GM19324 (cell line): Measurements from ENCODE around the gene GPR156.

Experiments
- ATAC-seq: cut with Tn5 transposase; IDR thresholded peaks from one replicate; pipeline ENCODE4 v1.9.1; 2021; ENCODE audit warnings: mild to moderate bottlenecking, moderate library complexity; ENCODE audit not compliant: unreplicated experiment, low FRiP score

Gene GPR156

DNA sequence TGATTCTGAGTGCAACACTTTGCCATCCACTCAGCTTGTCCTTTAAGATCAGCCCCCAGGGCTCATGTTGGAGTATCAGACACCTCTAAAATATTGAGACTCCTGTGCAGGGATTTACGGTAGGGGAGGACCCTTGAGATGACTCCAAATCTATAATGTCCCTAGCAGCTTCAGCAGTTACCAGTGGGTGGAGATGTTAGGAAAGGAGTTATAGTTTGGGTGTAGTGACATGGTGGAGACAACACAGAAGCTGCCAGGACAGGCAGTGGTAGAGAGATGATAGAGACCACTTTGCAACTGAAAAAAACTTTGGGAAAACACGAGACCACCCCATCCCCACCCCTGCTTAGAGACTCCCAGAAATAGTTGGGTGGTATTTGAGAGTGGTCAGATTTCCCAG, 147.5 kb downstream of the GPR156 start:
- no peak for ATAC-seq

DNA sequence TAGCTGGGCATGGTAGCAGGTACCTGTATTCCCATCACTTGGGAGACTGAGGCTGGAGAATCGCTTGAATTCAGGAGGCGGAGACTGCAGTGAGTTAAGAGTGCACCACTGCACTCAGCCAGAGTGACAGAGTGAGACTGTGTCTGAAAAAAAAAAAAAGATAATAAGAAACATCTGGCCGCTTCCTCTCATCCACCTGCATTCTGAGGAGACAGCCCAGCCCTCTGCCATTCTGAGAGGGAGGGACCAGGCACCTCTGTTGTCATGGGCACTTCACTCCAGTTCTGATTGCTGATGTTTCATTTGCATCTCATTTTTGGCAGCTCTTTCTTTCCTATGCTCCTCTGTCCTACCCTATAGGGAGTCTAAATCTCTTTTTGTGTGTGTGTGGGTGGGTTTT, 154.4 kb downstream of the GPR156 start:
- no peak for ATAC-seq

DNA sequence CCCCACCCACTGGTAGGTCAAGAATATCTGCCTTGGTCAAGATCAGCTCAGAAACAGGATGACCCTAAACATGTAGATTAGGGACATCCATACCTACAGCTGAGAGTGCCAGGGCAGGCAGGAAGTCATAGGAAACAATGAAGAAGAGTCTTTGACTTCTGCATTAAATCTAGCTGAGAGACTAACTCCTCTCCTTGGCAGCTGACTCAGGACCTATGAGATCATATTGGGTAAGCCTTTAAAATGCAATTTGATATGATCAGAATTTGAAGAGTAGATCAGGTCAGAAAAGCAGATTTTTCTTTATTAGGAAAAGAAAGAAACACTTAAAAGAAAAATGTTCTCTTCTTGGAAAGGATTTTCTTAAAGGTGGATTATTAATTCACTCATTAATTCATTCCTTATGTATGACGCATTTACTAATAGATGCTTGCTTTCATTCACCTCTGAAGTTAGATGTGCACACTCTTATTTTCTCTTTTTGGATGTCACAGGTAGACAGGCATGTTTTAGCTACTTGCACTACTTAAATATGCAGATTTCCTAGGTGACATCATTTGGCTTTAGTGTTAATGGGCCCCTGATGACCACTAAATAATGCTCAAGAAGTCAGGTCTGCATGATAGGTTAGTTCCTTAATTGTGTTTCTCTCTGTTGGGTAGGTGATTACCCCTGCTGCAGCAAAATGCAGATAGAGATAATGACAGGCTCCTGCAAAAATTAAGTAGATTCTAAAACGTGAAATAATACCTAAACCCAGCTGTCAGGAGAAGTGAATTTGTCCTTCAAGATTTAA, 155.1 kb downstream of the GPR156 start:
- no peak for ATAC-seq

DNA sequence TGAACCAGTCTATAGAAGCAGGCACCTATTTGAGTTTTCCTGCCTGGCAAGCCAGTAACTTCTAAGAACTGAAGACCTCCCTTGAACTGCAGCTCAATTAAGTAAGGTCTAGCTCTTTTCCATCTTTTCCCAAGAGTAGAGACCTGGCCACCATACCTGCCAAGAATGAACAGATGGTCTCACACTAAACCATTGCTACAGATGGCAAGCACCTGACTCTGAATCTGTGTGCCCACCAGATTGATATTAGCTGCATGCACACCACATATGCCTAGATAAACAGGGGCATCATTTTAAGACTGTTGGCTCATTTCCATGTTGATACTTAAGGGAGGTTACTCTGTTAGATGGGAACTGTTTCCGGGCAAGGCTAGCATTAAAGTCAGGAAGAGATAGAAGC, 156.0 kb downstream of the GPR156 start:
- ATAC-seq, result no peak

DNA sequence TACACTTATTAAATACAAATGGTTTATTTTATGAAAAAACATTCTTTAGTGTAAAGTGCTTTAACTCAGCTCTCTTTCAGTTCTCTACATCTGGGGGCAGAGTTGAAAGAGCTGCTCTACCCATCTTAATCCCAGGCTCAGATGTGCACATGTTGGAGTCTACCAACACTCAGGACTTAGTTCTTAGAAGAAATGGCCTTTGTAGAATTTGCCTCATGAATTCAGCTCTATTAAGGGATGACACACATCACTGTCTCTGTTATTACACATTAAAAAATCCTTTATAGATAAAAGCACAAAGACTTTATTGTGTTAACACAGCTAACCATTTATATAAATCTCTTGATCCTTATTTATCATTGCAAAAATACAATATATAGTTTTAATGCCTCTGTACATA, 159.0 kb downstream of the GPR156 start:
- ATAC-seq, result no peak

DNA sequence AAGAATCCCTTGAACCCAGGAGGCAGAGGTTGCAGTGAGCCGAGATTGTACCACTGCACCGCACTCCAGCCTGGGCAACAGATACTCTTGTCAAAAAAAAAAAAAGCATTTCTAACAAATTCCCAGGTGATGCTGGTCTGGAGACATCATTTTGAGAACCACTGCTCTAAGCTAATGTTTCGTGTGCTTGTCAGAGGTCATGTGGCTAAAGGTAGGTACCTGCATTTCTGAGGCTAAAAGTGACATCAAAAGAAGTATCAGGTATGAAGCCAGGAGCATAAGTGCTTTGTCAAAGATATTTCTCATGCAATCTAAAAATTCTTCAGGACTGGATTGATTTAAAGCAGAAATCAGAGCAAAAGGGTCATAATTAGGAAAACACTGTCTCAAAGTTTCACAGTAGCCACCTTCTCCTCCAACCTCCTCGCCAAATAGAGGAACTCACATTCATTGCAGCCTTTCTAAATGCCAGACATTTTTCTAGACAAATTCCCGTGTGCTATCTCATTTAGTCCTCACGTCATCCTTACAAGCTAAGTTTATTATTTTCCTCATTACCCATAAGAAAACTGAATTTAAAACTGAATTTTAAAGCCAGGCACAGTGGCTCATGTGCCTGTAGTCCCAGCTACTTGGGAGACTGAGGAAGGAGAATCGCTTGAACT, 165.0 kb downstream of the GPR156 start:
- no peak for ATAC-seq
